Choroid plexus epithelial cell (primary cell): ENCODE data around the gene DPEP2.
"Not testable (repeated sequence)": the region's sequence is repeated elsewhere in the genome, so short reads cannot be mapped to it uniquely, and the experiment has no call there.

Experiments
- DNase-seq: peaks from one replicate; pipeline ENCODE4 v3.0.0-alpha.2; 2010; ENCODE audit warnings: low read depth
- H3K4me3 ChIP-seq: 2 replicates; pipeline ENCODE4 v1.5.1; 2011; ENCODE audit warnings: low read depth, mild to moderate bottlenecking, control low read depth, low read length, moderate library complexity
- TF ChIP-seq, protein P1 (sequence below): conservative IDR thresholded peaks from 2 replicates; pipeline ENCODE4 v1.5.1; 2011; ENCODE audit warnings: low read depth, mild to moderate bottlenecking, control low read depth, inconsistent platforms, low read length, moderate library complexity

The DPEP2 gene

GRCh38 chr16:67939507-67940445, 59.5 kb downstream of the DPEP2 start:
- TF ChIP-seq, protein P1, sequence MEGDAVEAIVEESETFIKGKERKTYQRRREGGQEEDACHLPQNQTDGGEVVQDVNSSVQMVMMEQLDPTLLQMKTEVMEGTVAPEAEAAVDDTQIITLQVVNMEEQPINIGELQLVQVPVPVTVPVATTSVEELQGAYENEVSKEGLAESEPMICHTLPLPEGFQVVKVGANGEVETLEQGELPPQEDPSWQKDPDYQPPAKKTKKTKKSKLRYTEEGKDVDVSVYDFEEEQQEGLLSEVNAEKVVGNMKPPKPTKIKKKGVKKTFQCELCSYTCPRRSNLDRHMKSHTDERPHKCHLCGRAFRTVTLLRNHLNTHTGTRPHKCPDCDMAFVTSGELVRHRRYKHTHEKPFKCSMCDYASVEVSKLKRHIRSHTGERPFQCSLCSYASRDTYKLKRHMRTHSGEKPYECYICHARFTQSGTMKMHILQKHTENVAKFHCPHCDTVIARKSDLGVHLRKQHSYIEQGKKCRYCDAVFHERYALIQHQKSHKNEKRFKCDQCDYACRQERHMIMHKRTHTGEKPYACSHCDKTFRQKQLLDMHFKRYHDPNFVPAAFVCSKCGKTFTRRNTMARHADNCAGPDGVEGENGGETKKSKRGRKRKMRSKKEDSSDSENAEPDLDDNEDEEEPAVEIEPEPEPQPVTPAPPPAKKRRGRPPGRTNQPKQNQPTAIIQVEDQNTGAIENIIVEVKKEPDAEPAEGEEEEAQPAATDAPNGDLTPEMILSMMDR: no peak
- DNase-seq: no peak
- H3K4me3 ChIP-seq: no peak overlapping the region

DNA sequence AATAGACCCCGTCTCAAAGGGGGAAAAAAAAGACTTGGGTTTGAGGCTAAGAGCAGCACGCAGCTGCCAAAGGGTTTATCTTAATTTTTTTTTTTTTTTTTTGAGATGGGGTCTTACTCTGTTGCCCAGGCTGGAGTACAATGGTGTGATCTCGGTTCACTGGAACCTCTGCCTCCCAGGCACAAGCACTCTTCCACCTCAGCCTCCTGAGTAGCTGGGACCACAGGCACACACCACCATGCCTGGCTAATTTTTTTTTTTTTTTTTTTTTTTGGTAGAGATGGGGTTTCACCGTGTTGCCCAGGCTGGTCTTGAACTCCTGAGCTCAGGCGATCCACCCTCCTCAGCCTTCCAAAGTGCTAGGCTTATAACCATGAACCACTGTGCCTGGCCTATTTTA, 61.6 kb downstream of the DPEP2 start:
- not testable (repeated sequence) for DNase-seq, H3K4me3 ChIP-seq
